Right atrium auricular region (tissue), 2 donors: ENCODE results near the gene NPHS2. TPM values are rescaled to one million over a fixed set of nuclear protein-coding genes. Genes with fewer than 3 reads are reported as not detected.

Experiments used
- DNase-seq: peaks from one replicate; pipeline ENCODE4 v3.0.0-alpha.2; 2019; ENCODE audit warnings: low spot score
- H3K27ac ChIP-seq, 2 donors: fragments of 200-600 bp; sonication (generic); 1 replicate in 1 of 2; 2 replicates in 1 of 2; pipeline ENCODE4 v1.5.1; 2016 to 2019
- H3K27me3 ChIP-seq, 2 donors: fragments of 200-600 bp; sonication (generic); one replicate each; pipeline versions ENCODE4 v1.5.1 to v1.6.0; 2017 to 2019
- H3K36me3 ChIP-seq: fragments of 200-600 bp; sonication (generic); one replicate; pipeline ENCODE4 v1.5.1; 2016
- H3K4me1 ChIP-seq, 2 donors: fragments of 200-600 bp; sonication (generic); one replicate each; pipeline versions ENCODE4 v1.5.1 to v1.6.0; 2017 to 2019
- H3K4me3 ChIP-seq, 2 donors: fragments of 200-600 bp; sonication (generic); 1 replicate in 1 of 2; 2 replicates in 1 of 2; pipeline ENCODE4 v1.5.1; 2017 to 2019; ENCODE audit warnings: mild to moderate bottlenecking in 1 of 2, moderate library complexity in 1 of 2
- H3K9me3 ChIP-seq, 2 donors: fragments of 200-600 bp; sonication (generic); one replicate each; pipeline ENCODE4 v1.5.1; 2019
- total RNA-seq, 2 donors: library from RNA; depleted of rRNA; stranded (reverse); fragments of >200 nt; gene quantifications; one replicate each; pipeline ENCODE4 v1.1.0, GENCODE V29; 2016
- TF ChIP-seq, protein P1 (sequence below), 2 donors: fragments of 200-600 bp; sonication (generic); IDR thresholded peaks; one replicate each; pipeline ENCODE4 v1.5.1; 2019; ENCODE audit warnings: antibody characterized with exemption in 2 of 2

NPHS2 gene
- total RNA-seq, result not detected

DNA sequence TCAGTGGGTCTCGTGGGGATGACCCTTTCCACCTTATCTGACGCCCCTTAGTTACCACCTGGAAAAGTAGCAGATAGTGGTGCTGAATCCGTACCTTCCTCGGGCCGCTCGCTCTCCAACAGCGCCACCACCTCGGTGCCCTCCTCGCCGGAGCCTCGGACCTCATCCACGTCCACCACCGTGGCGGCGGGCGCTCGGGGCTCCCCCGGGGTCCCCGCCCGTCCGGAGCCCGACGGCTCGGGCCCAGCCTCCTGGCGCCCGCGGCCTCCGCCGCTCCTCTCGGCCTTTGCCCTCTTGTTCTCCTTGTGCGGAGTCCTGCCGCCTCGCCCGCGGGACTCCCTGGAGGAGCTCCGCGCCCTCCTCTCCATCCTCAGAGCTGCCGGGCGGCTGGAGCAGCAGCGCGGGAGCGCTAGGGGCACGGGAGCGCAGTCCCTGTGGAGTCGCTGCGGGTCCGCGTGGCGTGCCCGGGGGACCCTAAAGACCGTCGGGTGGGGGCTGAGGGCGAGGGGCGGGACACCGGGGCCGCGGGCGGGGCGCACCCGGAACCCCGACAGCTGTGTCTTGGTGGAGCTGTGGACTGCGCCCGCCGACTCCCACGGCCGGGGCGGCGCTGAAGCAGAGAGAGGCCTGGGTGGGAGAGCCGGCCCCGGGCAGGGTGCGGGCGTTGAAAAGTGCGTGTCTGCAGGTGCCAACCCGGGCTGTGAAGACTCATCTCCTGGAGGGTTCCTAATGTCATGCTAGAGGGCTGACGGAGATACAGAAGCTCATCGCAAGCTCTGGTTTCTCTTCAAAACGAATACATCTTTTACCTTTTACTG, at the start of gene NPHS2:
Gene NPHS2 (minus strand): TSS at position 452 of the 818 bp plus-strand sequence. CDS start 84 bp downstream, at position 368.
- H3K27ac ChIP-seq, result no peak within 1 kb of the TSS
- no peak for DNase-seq
- TF ChIP-seq, protein P1, sequence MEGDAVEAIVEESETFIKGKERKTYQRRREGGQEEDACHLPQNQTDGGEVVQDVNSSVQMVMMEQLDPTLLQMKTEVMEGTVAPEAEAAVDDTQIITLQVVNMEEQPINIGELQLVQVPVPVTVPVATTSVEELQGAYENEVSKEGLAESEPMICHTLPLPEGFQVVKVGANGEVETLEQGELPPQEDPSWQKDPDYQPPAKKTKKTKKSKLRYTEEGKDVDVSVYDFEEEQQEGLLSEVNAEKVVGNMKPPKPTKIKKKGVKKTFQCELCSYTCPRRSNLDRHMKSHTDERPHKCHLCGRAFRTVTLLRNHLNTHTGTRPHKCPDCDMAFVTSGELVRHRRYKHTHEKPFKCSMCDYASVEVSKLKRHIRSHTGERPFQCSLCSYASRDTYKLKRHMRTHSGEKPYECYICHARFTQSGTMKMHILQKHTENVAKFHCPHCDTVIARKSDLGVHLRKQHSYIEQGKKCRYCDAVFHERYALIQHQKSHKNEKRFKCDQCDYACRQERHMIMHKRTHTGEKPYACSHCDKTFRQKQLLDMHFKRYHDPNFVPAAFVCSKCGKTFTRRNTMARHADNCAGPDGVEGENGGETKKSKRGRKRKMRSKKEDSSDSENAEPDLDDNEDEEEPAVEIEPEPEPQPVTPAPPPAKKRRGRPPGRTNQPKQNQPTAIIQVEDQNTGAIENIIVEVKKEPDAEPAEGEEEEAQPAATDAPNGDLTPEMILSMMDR (IDR thresholded peaks at IDR 0.05), result no peak
- peaks cover 0 to 5% of the 10 kb centered on the region in 2 donors for H3K4me1 ChIP-seq
- no peak within 1 kb of the TSS for H3K4me3 ChIP-seq
- no peaks in the 10 kb centered on the region for H3K9me3 ChIP-seq
- H3K27me3 ChIP-seq, result peaks cover 3 to 16% of the 10 kb centered on the region in 2 donors
- no peaks in the 10 kb centered on the region for H3K36me3 ChIP-seq

DNA sequence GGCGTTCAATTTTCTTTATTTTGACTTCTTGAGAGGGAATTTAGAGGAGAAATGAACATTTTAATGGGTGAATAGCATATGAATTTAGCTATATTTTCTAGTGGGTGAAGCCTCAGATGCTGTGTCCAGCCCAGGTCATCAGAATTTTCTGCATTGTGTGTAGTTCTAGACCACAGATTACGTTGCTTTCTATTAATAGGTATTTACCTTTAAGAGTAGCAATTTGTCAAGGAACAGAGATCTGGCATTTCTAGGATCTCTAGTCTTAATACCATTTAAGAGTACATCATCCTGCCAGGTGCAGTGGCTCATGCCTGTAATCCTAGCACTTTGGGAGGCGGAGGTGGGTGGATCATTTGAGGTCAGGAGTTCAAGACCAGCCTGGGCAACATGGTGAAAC, 36.6 kb upstream of the NPHS2 start:
- no peaks in the 10 kb centered on the region for H3K4me1 ChIP-seq
- TF ChIP-seq, protein P1 (IDR thresholded peaks at IDR 0.05), result no peak

DNA sequence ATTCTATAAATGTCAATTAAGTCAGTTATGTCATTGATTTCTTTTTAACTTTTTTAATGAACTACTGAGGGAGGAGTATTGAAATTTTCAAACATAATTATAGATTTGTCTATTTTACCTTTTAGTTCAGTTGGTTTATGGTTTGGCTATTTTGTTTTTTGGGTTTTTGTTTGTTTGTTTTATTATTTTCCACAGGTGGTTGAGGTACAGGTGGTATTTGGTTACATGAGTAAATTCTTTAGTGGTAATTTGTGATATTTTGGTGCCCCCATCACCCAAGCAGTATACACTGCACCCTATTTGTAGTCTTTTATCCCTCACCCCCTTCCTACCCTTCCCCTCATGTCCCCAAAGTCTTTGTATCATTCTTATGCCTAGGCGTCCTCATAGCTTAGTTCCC, 25.3 kb upstream of the NPHS2 start:
- TF ChIP-seq, protein P1 (IDR thresholded peaks at IDR 0.05), result no peak
- H3K27ac ChIP-seq, result no peak overlapping the region
- no peak overlapping the region for H3K4me3 ChIP-seq
- H3K4me1 ChIP-seq, result no peaks in the 10 kb centered on the region
- H3K27me3 ChIP-seq, result no peaks in the 10 kb centered on the region
- no peak for DNase-seq
- no peaks in the 10 kb centered on the region for H3K9me3 ChIP-seq
- no peaks in the 10 kb centered on the region for H3K36me3 ChIP-seq

More for the DNA sequence above, 36.6 kb upstream of the NPHS2 start:
- DNase-seq, result no peak
- Histone ChIP-seq H3K36me3 (no peaks in the 10 kb centered on the region), H3K4me3 (no peak overlapping the region), H3K27me3 (peaks cover 0 to 2% of the 10 kb centered on the region in 2 donors), H3K27ac (no peak overlapping the region), H3K9me3 (no peaks in the 10 kb centered on the region)

DNA sequence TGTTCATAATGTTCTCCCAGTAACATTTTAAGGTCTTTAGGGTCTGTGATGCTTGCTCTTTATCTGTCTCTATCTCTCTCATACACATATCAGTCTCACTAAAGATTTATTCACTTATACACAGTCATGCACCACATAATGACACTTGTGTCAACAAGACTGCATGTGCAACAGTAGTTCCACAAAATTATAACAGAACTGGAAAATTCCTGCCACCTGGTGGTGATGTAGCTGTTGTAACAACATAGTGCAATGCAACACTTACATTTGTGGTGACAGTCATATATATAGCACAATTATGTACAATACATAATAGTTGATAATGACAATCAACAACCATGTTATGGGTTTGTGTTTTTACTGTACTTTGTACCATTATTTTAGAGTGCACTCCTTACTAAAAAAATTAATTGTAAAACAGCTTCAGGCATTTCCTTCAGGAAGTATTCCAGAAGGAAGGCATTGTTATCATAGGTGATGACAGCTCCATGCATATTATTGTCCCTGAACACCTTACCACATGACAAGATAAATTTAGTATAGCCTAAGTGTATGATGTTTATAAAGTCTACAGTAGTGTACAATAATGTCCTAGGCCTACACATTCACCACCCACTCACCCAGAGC, 24.0 kb upstream of the NPHS2 start:
- Histone ChIP-seq H3K27ac (no peak overlapping the region), H3K36me3 (no peaks in the 10 kb centered on the region), H3K4me1 (no peaks in the 10 kb centered on the region), H3K4me3 (no peak overlapping the region), H3K27me3 (no peaks in the 10 kb centered on the region), H3K9me3 (no peaks in the 10 kb centered on the region)
- TF ChIP-seq, protein P1 (IDR thresholded peaks at IDR 0.05), result peak in 1 of 2 donors; percentile 51
- no peak for DNase-seq

DNA sequence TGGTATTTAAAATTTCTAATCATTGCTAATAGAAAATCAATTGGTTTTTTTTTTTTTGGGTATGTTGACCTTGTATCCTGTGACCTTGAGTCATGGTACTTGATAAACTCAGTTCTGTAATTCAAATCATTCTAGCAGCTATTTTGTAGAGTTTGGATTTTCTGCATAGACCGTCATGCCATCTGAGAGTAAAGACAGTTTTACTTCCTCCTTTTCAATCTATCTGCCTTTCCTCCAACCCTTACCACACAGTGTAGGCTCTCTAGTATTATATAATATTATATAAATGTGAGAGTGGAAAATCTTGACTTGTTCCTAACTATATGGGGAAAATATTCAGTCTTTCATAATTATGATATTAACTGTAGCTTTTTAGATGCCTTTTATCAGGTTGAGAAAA, 22.9 kb upstream of the NPHS2 start:
- DNase-seq, result no peak
- H3K4me1 ChIP-seq, result no peaks in the 10 kb centered on the region
- TF ChIP-seq, protein P1 (IDR thresholded peaks at IDR 0.05), result no peak
- H3K9me3 ChIP-seq, result no peaks in the 10 kb centered on the region
- no peak overlapping the region for H3K27ac ChIP-seq
- H3K27me3 ChIP-seq, result no peaks in the 10 kb centered on the region
- H3K4me3 ChIP-seq, result no peak overlapping the region
- H3K36me3 ChIP-seq, result no peaks in the 10 kb centered on the region
